ENCODE measurements around the gene ABCA5. TPM values are rescaled to one million over a fixed set of nuclear protein-coding genes. Genes with fewer than 3 reads are reported as not detected.
A peak's percentile ranks its signal among the peaks of the same experiment; 100 is the strongest.

ABCA5 gene
- total RNA-seq, 1 donor from 2014 or later: 18.7 TPM

GRCh38 chr17:69228576-69228975 lies 98.4 kb downstream of the ABCA5 start, which contains the start of gene ABCA10:
Gene ABCA10, minus strand, starts transcription at chr17:69228824. Its CDS starts 3,466 bp downstream, at chr17:69225358.
- Mint-ChIP-seq H3K27me3 (ENCODE audit: unreplicated experiment) (no peaks in the 10 kb centered on the region), H3K4me3 (ENCODE audit: unreplicated experiment) (no peak within 1 kb of the TSS), H3K4me1 (ENCODE audit: unreplicated experiment) (peaks cover 10% of the 10 kb centered on the region), H3K27ac (ENCODE audit: unreplicated experiment) (no peak within 1 kb of the TSS), H3K36me3 (ENCODE audit: low read depth, unreplicated experiment) (no peaks in the 10 kb centered on the region), H3K9me3 (ENCODE audit: unreplicated experiment) (no peaks in the 10 kb centered on the region)
- TF ChIP-seq, protein P1, sequence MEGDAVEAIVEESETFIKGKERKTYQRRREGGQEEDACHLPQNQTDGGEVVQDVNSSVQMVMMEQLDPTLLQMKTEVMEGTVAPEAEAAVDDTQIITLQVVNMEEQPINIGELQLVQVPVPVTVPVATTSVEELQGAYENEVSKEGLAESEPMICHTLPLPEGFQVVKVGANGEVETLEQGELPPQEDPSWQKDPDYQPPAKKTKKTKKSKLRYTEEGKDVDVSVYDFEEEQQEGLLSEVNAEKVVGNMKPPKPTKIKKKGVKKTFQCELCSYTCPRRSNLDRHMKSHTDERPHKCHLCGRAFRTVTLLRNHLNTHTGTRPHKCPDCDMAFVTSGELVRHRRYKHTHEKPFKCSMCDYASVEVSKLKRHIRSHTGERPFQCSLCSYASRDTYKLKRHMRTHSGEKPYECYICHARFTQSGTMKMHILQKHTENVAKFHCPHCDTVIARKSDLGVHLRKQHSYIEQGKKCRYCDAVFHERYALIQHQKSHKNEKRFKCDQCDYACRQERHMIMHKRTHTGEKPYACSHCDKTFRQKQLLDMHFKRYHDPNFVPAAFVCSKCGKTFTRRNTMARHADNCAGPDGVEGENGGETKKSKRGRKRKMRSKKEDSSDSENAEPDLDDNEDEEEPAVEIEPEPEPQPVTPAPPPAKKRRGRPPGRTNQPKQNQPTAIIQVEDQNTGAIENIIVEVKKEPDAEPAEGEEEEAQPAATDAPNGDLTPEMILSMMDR (IDR thresholded peaks at IDR 0.05; ENCODE audit: unreplicated experiment): no peak
- DNase-seq (ENCODE audit: low spot score): no peak

GRCh38 chr17:69228018-69228417 lies 98.9 kb downstream of the ABCA5 start:
- DNase-seq (ENCODE audit: low spot score): no peak
- Mint-ChIP-seq H3K36me3 (ENCODE audit: low read depth, unreplicated experiment) (no peaks in the 10 kb centered on the region), H3K4me1 (ENCODE audit: unreplicated experiment) (peaks cover 12% of the 10 kb centered on the region), H3K27ac (ENCODE audit: unreplicated experiment) (no peak overlapping the region), H3K4me3 (ENCODE audit: unreplicated experiment) (no peak overlapping the region), H3K27me3 (ENCODE audit: unreplicated experiment) (no peaks in the 10 kb centered on the region), H3K9me3 (ENCODE audit: unreplicated experiment) (no peaks in the 10 kb centered on the region)
- TF ChIP-seq, protein P1 (IDR thresholded peaks at IDR 0.05; ENCODE audit: unreplicated experiment): no peak

- H3K27me3 Mint-ChIP-seq (ENCODE audit: unreplicated experiment): no peaks in the 10 kb centered on the region
- DNase-seq (ENCODE audit: low spot score): no peak
- no peaks in the 10 kb centered on the region for H3K9me3 Mint-ChIP-seq (ENCODE audit: unreplicated experiment)
- peaks cover 12% of the 10 kb centered on the region for H3K4me1 Mint-ChIP-seq (ENCODE audit: unreplicated experiment)
- H3K36me3 Mint-ChIP-seq (ENCODE audit: low read depth, unreplicated experiment): no peaks in the 10 kb centered on the region
- H3K27ac Mint-ChIP-seq (ENCODE audit: unreplicated experiment): no peak overlapping the region
- H3K4me3 Mint-ChIP-seq (ENCODE audit: unreplicated experiment): no peak overlapping the region
- TF ChIP-seq, protein P1 (IDR thresholded peaks at IDR 0.05; ENCODE audit: unreplicated experiment): no peak
Observed at GRCh38 chr17:69227541-69227940, 99.4 kb downstream of the ABCA5 start.

- H3K36me3 Mint-ChIP-seq (ENCODE audit: low read depth, unreplicated experiment): no peaks in the 10 kb centered on the region
- H3K27ac Mint-ChIP-seq (ENCODE audit: unreplicated experiment): peak overlapping the region; percentile 15
- no peaks in the 10 kb centered on the region for H3K27me3 Mint-ChIP-seq (ENCODE audit: unreplicated experiment)
Observed at GRCh38 chr17:69223809-69224208, 103.1 kb downstream of the ABCA5 start.

DNA sequence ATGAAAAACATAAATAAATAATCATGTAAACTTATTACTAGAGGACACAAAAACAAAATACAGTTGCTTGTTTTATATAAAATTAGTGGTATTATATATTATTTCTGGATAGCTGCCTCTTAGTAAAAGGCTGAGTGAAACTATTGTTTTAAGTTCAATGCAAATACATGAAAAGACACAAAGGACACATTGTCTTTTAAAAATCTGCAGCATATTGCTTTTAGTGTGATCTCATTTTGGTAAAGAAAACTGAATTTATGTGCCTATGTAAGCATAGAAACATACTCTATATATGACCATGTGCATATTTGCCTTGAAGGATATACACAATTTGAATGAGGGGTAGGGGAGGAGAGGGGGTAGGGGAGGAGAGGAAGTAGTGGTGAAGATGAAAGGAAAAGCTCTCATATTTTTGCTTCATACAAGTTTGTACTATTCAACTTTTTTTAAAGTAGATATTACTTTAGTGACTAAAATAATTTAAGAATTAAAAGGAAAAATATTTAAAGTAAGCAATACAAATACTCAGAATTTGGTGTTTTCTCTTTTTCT lies 104.2 kb downstream of the ABCA5 start:
- no peak for DNase-seq (ENCODE audit: low spot score)
- H3K4me1 Mint-ChIP-seq (ENCODE audit: unreplicated experiment): peaks cover 12% of the 10 kb centered on the region

More at GRCh38 chr17:69223809-69224208, 103.1 kb downstream of the ABCA5 start:
- Mint-ChIP-seq H3K9me3 (ENCODE audit: unreplicated experiment) (no peaks in the 10 kb centered on the region), H3K4me3 (ENCODE audit: unreplicated experiment) (no peak overlapping the region), H3K4me1 (ENCODE audit: unreplicated experiment) (peaks cover 12% of the 10 kb centered on the region)
- TF ChIP-seq, protein P1 (IDR thresholded peaks at IDR 0.05; ENCODE audit: unreplicated experiment): no peak
- no peak for DNase-seq (ENCODE audit: low spot score)

More for the DNA sequence above, 104.2 kb downstream of the ABCA5 start:
- TF ChIP-seq, protein P1 (IDR thresholded peaks at IDR 0.05; ENCODE audit: unreplicated experiment): no peak
- Mint-ChIP-seq H3K27ac (ENCODE audit: unreplicated experiment) (no peak overlapping the region), H3K27me3 (ENCODE audit: unreplicated experiment) (no peaks in the 10 kb centered on the region), H3K4me3 (ENCODE audit: unreplicated experiment) (no peak overlapping the region), H3K36me3 (ENCODE audit: low read depth, unreplicated experiment) (no peaks in the 10 kb centered on the region), H3K9me3 (ENCODE audit: unreplicated experiment) (no peaks in the 10 kb centered on the region)

Data from endothelial cell (in vitro differentiated cells).